Activated T-helper 1 cell treated with anti-CD3 and anti-CD28 coated beads, Interleukin-12 subunit alpha, Interleukin-12 subunit beta, Interleukin-2, Interleukin-4 antibody, amounts not matched to agents 30 ng/mL and 10 ng/mL and 1 ng/mL, durations not matched to agents 14 hours and 24 hours and 36 hours (primary cell): ENCODE results near the gene OR9A2. TPM values are rescaled to one million over a fixed set of nuclear protein-coding genes. Genes with fewer than 3 reads are reported as not detected.

Experiments
- DNase-seq: peaks from one replicate; pipeline ENCODE4 v3.0.0; 2021; ENCODE audit warnings: low spot score
- H3K27ac Mint-ChIP-seq: one replicate; pipeline ENCODE4 v1.8.0; 2021; ENCODE audit warnings: mild to moderate bottlenecking, mixed read lengths
- H3K27me3 Mint-ChIP-seq: one replicate; pipeline ENCODE4 v1.8.0; 2022; ENCODE audit warnings: mild to moderate bottlenecking, moderate library complexity, mixed read lengths; ENCODE audit not compliant: insufficient read depth
- H3K36me3 Mint-ChIP-seq: one replicate; pipeline ENCODE4 v1.8.0; 2021; ENCODE audit warnings: low read depth, mixed read lengths
- H3K4me1 Mint-ChIP-seq: one replicate; pipeline ENCODE4 v1.8.0; 2021; ENCODE audit warnings: low read depth, mixed read lengths
- H3K4me3 Mint-ChIP-seq: one replicate; pipeline ENCODE4 v1.8.0; 2021; ENCODE audit warnings: mild to moderate bottlenecking, moderate library complexity, mixed read lengths
- H3K9me3 Mint-ChIP-seq: one replicate; pipeline ENCODE4 v1.8.0; 2021; ENCODE audit warnings: mixed read lengths
- intact Hi-C: fragments of 100-400 bp; cut with micrococcal nuclease; formaldehyde crosslinking; loops from one replicate; pipeline ENCODE4 v1.15.1; 2024
- total RNA-seq: library from RNA; stranded (reverse); gene quantifications from 2 replicates; pipeline ENCODE4 v1.2.3, GENCODE V29; 2022

OR9A2 gene
- total RNA-seq, 1 donor from 2014 or later, result not detected

DNA sequence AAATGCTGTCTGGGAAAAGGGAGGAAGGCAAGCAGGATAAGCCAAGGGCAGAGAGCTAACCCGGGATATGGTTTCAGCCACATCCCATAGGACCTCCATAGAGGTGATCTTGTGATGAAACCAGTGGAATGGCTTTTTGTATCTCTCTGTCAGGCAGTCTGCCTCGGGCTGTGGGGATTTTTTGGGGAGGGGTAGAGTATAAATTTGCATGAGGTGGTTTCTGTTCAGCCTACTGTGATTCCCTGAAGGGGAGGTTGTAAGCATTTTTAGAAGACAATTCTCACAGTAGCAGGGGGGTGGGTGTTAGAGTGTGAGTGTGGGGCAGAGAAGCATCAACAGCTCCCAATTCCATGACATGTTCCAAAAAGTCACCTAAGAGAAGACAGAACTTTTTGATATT, 11.8 kb downstream of the OR9A2 start:
- Mint-ChIP-seq H3K36me3 (no peaks in the 10 kb centered on the region), H3K9me3 (no peaks in the 10 kb centered on the region), H3K4me3 (no peak overlapping the region), H3K27ac (no peak overlapping the region), H3K27me3 (peaks cover 9% of the 10 kb centered on the region), H3K4me1 (no peaks in the 10 kb centered on the region)
- intact Hi-C loops, result no loop called here
- no peak for DNase-seq

DNA sequence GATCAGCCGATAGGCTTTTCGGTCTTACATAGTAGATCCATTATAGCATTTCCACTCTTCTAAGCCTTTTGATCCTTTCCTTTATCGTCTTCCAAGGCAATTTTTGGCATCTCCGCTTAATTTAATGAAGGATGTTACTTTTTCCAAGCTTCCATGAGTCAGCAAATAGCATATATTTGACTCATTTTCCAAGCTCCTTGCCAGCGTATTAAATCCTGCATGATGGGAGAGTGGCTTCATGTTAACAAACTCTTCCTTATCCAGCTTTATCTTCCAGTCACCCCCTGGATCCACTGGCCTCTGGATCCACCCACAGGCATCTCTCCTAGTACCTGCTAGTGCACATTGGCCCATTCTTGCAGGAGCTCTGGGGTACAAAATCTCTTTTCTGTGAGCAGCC, 13.0 kb downstream of the OR9A2 start:
- no peak for DNase-seq
- H3K4me3 Mint-ChIP-seq, result no peak overlapping the region
- H3K9me3 Mint-ChIP-seq, result no peaks in the 10 kb centered on the region
- H3K4me1 Mint-ChIP-seq, result no peaks in the 10 kb centered on the region
- H3K27ac Mint-ChIP-seq, result no peak overlapping the region
- intact Hi-C loops, result no loop called here
- H3K27me3 Mint-ChIP-seq, result peaks cover 3% of the 10 kb centered on the region
- no peaks in the 10 kb centered on the region for H3K36me3 Mint-ChIP-seq

DNA sequence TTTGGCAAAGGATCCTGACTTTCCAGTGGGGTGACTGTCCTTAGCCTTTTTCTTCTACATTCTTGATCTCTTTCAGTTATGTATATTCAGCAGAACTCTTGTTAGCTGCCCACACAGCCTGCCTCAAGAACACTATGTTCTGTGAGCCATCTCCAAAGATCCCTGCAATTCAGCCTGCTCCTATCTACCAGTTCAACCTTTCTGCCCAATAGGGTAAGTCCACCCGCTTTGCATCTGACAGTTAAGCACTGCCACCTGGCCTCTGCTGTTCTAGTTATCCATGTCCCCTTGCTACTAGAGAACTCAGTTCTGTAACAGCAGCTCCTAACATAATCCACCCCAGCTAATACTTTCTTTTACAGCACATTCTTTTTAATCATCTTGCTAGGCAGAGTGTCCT, 13.5 kb downstream of the OR9A2 start:
- intact Hi-C loops, result no loop called here
- H3K9me3 Mint-ChIP-seq, result no peaks in the 10 kb centered on the region
- no peaks in the 10 kb centered on the region for H3K36me3 Mint-ChIP-seq
- H3K27me3 Mint-ChIP-seq, result no peaks in the 10 kb centered on the region
- no peak overlapping the region for H3K4me3 Mint-ChIP-seq
- H3K4me1 Mint-ChIP-seq, result no peaks in the 10 kb centered on the region
- H3K27ac Mint-ChIP-seq, result no peak overlapping the region
- no peak for DNase-seq

DNA sequence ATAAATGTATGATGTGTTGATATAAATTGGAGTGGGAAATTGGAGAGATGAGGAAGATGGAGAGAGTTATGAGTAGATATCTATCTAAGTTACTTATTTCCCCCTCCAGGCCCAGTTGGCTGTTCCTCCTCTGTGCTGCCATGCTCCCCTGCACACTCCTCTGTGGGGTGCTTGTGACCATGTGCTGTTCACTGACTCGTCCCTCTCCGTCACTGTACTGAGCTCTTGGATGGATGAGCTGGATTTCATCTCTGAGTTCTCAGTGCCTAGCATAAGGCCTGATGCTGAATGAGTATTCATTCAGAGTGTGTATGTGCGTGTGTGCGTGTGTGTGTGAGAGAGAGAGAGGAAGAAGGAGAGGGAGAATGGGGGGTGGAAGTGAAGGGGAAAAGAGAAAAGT, 14.5 kb downstream of the OR9A2 start:
- Mint-ChIP-seq H3K4me1 (no peaks in the 10 kb centered on the region), H3K4me3 (no peak overlapping the region)
- intact Hi-C loops, result no loop called here

DNA sequence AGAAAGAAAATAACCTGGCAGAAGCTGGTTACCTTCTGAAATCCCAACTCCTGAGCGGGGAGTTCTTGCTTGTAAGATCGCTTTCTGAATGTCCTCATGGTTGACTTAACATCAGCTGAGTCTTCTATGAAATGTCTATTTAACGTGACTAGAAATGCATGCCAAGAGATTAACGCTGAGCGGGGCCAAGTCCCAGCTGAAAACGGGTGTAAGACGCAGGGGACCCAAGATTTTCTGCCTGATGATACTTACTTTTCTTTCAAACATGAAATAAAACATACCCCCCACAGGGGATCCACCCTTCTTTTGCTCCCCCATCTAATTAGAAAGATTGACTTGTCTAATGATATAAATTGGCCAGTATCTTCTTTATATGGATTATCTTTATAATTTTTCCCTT, 14.9 kb downstream of the OR9A2 start:
- H3K27me3 Mint-ChIP-seq, result peaks cover 4% of the 10 kb centered on the region
- no peak overlapping the region for H3K4me3 Mint-ChIP-seq
- intact Hi-C loops, result no loop called here
- DNase-seq, result no peak
- H3K9me3 Mint-ChIP-seq, result no peaks in the 10 kb centered on the region
- H3K4me1 Mint-ChIP-seq, result no peaks in the 10 kb centered on the region
- no peak overlapping the region for H3K27ac Mint-ChIP-seq
- no peaks in the 10 kb centered on the region for H3K36me3 Mint-ChIP-seq

More for the DNA sequence above, 14.5 kb downstream of the OR9A2 start:
- H3K9me3 Mint-ChIP-seq, result no peaks in the 10 kb centered on the region
- H3K36me3 Mint-ChIP-seq, result no peaks in the 10 kb centered on the region
- DNase-seq, result no peak
- no peak overlapping the region for H3K27ac Mint-ChIP-seq
- H3K27me3 Mint-ChIP-seq, result peaks cover 4% of the 10 kb centered on the region

DNA sequence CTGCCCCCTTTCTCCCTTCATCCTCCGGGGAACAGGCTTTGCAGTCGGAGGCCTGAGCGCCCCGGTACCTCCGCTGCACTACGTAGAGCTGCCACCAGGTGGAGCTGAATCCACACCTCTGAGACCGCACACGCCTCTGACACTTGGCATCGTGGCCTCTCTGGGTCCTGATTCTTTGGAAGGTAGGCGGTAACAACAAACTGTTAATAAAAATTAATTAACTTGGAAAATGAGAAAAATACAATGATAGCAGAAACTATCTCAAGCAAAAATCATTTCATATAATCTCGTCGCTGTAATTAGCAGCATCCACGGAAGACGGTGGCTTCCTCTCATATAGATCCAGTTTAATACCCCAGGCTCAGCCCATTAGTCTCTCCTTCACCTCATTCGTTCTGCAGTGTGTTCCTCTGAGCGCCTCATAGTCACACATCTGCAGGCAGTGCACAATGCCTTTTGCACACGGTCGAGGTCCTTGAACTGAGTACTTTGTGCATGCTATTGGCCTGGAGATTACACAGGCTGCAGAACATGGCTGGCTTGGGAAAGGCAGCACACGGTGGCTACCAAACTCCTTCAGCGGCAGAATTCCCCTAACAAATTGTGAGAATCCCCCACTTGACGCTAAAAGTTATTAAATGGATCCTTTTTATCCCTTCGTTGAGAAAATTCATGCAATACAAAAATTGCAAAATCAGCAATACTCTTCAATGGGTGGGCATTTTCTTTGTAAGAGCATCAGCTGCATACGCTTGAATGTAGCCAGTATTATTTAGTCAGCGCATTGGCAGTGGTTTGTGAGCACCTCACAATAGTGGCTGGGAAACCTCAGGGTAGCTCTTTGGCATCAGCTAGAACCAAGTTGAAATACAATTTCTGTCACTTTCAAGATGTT, 18.7 kb downstream of the OR9A2 start:
- H3K36me3 Mint-ChIP-seq, result no peaks in the 10 kb centered on the region
- peaks cover 5% of the 10 kb centered on the region for H3K4me1 Mint-ChIP-seq
- peak; percentile 68 for DNase-seq
- peaks cover 12% of the 10 kb centered on the region for H3K27me3 Mint-ChIP-seq
- no peak overlapping the region for H3K4me3 Mint-ChIP-seq
- intact Hi-C loops, result loop anchor here (1.0 to 5.0 kb wide), 4 partner anchors 207 to 1031 kb away; partner anchors contain the start of gene ZYX
- H3K9me3 Mint-ChIP-seq, result no peaks in the 10 kb centered on the region
- H3K27ac Mint-ChIP-seq, result no peak overlapping the region

DNA sequence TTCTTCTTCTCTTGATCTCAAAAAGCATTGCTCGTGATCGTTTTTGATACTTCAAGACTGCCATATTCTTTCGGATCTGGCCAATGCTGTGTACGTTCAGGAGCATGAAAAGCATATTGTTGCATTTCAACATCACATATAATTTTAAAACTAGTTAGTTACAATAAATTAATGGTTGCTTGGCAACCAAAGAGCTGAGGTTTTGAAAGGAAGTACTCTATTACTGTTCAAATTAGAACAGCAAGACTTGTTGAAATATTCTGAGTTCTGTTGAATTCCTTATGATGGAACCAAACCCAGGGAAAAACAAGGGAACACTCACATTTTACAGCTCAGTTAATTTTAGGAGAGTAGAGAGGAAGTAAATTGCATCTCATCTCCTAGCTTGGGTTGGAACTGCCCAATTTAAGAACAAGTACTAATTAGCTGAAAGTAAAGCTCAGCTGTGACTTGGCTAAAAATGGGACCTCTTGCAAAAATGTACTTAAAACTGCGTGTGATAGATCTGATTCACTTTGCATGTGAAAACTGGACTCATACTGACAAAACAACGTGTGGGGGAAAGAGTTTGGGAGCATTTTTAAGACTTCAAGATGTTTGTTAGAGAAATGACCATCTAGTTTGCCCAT, 21.2 kb downstream of the OR9A2 start:
- intact Hi-C loops, result loop anchor here (5.0 kb wide), 1 partner anchor 1028 kb away; no protein-coding TSS in a partner anchor
- Mint-ChIP-seq H3K4me3 (no peak overlapping the region), H3K36me3 (no peaks in the 10 kb centered on the region), H3K27me3 (peaks cover 12% of the 10 kb centered on the region), H3K9me3 (no peaks in the 10 kb centered on the region), H3K27ac (no peak overlapping the region), H3K4me1 (peaks cover 9% of the 10 kb centered on the region)
- DNase-seq, result no peak

DNA sequence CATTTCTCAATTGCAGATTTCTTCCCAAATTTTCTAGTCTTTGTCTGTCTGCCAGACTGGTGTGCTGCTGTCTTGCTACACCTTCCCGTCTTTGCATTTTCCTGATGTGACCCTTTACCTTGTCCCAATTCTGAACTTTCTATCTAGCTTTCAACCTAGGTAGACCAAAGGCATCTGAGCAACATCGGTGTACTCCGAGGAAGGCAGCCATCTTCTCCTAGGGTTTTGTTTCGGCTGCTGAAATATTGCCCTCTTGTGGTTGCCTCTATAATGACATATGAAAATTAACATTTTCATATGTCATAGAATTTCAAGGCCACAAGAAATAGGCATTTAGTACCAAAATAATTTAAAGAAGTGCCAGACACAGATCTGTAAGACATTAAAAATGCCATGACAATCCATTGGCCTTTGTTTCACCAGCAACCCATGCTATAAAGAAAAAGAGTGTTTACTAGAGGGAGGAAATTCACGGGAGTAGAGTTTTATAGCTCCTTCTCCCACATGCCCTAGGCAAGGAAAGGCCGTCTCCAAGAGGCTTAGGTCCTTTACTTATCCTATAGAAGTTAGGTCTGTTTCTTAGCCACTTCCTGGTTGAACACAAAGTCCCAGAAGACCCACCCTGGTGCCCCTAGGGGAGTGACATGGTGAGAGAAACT, 23.4 kb downstream of the OR9A2 start:
- intact Hi-C loops, result loop anchor here (1.0 to 5.0 kb wide), 11 partner anchors 122 to 700 kb away; no protein-coding TSS in a partner anchor
- DNase-seq, result peak; percentile 16
- Mint-ChIP-seq H3K4me3 (peak overlapping the region; percentile 80), H3K36me3 (no peaks in the 10 kb centered on the region), H3K4me1 (peaks cover 9% of the 10 kb centered on the region), H3K27me3 (peaks cover 12% of the 10 kb centered on the region), H3K27ac (no peak overlapping the region), H3K9me3 (no peaks in the 10 kb centered on the region)

DNA sequence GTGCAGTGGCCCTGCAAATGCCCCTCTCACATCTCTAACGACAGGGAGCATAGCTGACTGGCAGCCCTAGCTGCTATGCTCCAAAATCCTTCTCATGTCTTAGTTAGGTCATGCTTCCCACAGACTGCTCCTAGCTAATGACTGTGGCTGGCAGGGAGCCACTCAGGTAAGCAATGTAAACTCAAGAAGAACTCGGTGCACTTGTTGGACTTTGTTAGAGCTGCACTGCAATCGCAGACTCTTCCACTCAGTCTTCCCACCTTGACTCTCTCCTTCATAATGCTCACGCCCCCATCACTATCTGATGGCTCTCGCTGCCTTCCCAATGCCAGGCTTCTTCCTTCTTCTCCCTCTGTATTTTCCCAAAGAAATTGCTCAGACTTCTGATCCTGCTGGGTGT, 24.0 kb downstream of the OR9A2 start:
- H3K4me3 Mint-ChIP-seq, result peak overlapping the region; percentile 80

DNA sequence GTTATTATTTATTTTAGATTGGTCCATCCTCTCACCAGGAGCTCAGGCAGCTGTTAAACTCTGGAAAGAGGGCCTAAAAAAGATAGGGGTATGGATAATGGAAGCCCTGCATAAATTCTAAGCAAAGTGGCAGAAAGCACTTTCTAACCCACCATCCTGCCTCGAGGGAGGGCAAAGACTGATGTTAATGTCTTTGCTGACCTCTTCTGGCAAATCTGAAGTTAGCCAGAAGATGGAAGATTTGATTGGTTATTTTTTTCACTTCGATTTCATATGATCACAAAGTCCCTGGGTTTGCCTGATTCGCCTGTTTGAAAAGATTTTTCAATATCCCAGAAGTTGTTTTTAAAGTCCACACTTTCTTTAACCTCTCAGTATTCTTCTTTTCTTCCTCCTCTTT, 24.8 kb downstream of the OR9A2 start:
- DNase-seq, result no peak
- no peak overlapping the region for H3K4me3 Mint-ChIP-seq
- intact Hi-C loops, result loop anchor here (2.0 to 5.0 kb wide), 4 partner anchors 485 to 681 kb away; no protein-coding TSS in a partner anchor

More for the DNA sequence above, 24.0 kb downstream of the OR9A2 start:
- H3K4me1 Mint-ChIP-seq, result peaks cover 9% of the 10 kb centered on the region
- H3K9me3 Mint-ChIP-seq, result no peaks in the 10 kb centered on the region
- intact Hi-C loops, result loop anchor here (1.0 to 5.0 kb wide), 11 partner anchors 122 to 700 kb away; no protein-coding TSS in a partner anchor
- peaks cover 12% of the 10 kb centered on the region for H3K27me3 Mint-ChIP-seq
- no peaks in the 10 kb centered on the region for H3K36me3 Mint-ChIP-seq
- H3K27ac Mint-ChIP-seq, result no peak overlapping the region
- DNase-seq, result no peak

DNA sequence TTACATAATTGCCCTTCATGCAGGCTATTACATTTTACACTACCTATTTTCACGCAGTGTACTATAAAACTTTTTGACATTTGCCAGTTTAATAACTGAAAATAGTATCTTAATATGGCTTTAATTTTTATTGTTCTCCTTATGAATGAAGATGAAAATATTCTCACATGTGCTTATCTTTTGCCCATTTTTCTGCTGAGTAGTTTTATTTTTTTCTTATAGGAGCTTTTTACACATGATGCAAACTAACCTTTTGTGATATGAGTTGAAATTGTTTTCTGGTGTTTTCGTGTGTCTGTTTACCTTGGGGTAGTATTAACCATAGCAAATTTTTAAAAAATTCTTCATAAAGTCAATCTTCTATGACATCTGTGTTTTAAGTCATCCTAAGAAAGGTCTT, 26.3 kb downstream of the OR9A2 start:
- peaks cover 9% of the 10 kb centered on the region for H3K4me1 Mint-ChIP-seq
- intact Hi-C loops, result loop anchor here (5.0 kb wide), 1 partner anchor 543 kb away; no protein-coding TSS in a partner anchor
- no peak for DNase-seq
- H3K4me3 Mint-ChIP-seq, result no peak overlapping the region
- no peaks in the 10 kb centered on the region for H3K36me3 Mint-ChIP-seq
- H3K27ac Mint-ChIP-seq, result no peak overlapping the region
- peaks cover 10% of the 10 kb centered on the region for H3K27me3 Mint-ChIP-seq
- H3K9me3 Mint-ChIP-seq, result no peaks in the 10 kb centered on the region

More for the DNA sequence above, 24.8 kb downstream of the OR9A2 start:
- H3K4me1 Mint-ChIP-seq, result peaks cover 9% of the 10 kb centered on the region
- no peak overlapping the region for H3K27ac Mint-ChIP-seq
- H3K27me3 Mint-ChIP-seq, result peaks cover 12% of the 10 kb centered on the region
- no peaks in the 10 kb centered on the region for H3K9me3 Mint-ChIP-seq
- no peaks in the 10 kb centered on the region for H3K36me3 Mint-ChIP-seq

DNA sequence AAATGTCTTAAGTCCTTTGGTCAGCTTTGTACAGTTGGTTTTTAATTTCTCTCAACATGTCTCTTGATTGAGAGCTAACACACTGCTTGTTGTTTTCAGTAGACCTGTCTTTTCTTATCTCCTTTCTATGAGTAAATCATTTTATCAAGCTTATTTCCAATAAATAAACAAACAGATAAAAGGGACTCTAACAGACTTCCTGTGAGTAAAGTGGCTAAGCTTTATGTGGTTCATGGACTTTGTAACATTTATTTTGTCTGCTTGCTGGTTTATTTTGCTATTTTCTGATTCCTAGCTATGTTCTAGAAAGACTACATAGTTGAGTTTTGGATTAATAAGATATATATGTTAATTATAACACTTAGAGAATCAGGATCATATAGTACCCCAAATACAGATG, 27.1 kb downstream of the OR9A2 start:
- no peak for DNase-seq
- intact Hi-C loops, result loop anchor here (5.0 kb wide), 1 partner anchor 542 kb away; no protein-coding TSS in a partner anchor
- H3K36me3 Mint-ChIP-seq, result no peaks in the 10 kb centered on the region
- H3K27me3 Mint-ChIP-seq, result peaks cover 8% of the 10 kb centered on the region
- no peaks in the 10 kb centered on the region for H3K9me3 Mint-ChIP-seq
- H3K4me3 Mint-ChIP-seq, result no peak overlapping the region
- no peak overlapping the region for H3K27ac Mint-ChIP-seq
- H3K4me1 Mint-ChIP-seq, result peaks cover 9% of the 10 kb centered on the region
